Activated CD8-positive, alpha-beta memory T cell treated with anti-CD3 and anti-CD28 coated beads for 1 hour (primary cell): ENCODE data around the gene CHCHD3.

ENCODE experiments used
- DNase-seq, 2 donors: peaks; one replicate each; pipeline ENCODE4 v3.0.0-alpha.2; 2020; ENCODE audit warnings: low read depth in 1 of 2; ENCODE audit errors: extremely low read depth in 1 of 2

Gene CHCHD3

DNA sequence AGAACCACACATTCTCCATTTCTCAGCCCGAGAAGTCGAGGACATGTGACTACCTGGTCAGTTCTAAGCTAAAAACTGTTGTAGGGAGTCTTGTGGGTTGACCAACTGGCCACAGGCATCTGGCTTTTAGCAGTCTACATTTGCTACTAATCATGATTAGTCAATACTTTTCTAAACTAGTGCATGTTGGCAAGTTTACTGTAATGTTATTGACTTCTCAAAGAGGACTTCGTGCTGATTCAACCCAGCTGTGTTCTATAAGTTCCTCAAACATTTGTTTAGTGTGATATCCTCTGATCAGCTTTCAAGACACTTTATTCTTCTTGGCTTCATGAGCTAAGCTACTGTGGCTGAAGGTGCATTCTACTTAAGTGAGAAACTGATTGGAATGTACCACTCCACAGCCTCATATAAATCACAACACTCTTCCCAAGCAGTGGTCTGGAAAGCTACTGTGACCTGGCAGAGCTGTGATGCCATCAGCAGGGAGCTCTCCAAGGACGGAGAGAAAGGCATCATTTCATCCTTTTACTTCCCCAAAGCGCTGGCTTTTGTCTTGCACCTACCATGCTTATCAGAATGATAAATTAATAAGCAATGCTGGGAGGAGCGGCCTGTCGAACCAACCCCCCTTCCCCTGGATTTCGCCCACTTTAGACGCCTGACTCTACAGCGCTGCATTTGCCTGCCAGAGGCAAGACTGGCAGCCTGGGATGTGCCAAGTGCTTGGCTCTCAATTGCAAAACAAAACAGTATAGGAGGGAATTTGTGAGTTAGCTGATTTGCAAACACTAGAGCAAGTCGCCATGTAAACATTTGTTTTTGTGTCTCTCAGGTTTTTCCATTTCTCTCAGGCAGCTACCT is 298.9 kb downstream of the CHCHD3 start:
- DNase-seq: no peak

- DNase-seq: no peak
Measured at GRCh38 chr7:132780822-132781221, 301.1 kb downstream of the CHCHD3 start.

DNA sequence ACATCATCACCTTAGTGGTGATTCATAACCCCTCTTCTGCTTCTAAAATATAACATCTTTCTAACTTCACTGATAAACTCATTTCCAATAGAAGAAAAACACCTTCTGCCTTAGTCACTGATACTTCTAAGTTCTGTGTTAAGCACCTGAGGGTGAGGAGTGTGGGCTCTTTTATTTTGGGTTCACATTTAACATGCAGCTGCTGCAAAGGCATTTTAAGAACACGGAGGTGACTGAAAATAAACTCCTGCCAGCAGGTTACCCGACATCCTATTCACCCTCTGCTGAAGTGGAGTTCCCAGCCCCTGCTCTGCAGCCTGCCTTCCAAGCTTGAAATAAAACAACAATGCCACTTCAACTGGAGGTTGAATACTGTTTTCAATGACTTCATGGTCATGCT is 302.7 kb downstream of the CHCHD3 start:
- no peak for DNase-seq

- no peak for DNase-seq
Measured at GRCh38 chr7:132778761-132779160, 303.1 kb downstream of the CHCHD3 start.

DNA sequence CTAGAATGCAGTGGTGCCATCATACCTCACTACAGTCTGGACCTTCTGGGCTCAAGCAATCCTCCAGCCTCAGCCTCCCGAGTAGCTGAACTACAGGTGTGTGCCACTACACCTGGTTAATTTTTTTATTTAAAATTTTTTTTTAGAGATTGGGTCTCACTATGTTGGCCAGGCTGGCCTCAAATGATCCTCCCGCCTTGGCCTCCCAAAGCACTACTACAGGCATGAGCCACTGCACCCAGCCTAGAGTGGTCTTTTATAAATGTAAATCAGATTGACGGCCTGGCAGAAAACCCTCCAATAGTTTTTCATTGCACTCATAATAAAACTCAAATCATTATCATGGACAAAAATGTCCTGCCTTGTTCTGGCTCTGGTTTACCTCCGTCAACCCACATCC is 303.9 kb downstream of the CHCHD3 start:
- no peak for DNase-seq

DNA sequence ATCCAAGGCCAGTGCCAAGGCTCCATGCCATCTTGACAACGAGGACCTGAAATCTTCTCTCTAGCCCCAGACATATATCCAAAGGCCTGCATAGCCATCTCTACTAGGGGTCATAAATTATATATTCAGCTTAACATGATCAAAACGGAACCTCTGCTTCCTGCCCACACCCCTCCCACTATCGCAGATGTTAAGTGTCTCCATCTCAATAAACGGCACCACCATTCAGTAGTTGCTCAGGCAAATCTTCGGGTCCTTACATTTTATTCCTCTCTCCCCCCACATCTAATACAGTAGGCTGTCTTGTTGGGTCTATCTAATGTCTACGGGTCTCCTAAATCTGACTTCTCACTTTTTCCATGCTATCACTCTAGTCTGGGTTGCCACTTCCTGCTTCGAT is 304.5 kb downstream of the CHCHD3 start:
- no peak for DNase-seq

GRCh38 chr7:132776048-132776620 is 305.8 kb downstream of the CHCHD3 start:
- no peak for DNase-seq

- no peak for DNase-seq
Measured at GRCh38 chr7:132773527-132773956, 308.3 kb downstream of the CHCHD3 start.

- no peak for DNase-seq
Measured at GRCh38 chr7:132771301-132771730, 310.6 kb downstream of the CHCHD3 start.

GRCh38 chr7:132770055-132770454 is 311.8 kb downstream of the CHCHD3 start:
- no peak for DNase-seq

DNA sequence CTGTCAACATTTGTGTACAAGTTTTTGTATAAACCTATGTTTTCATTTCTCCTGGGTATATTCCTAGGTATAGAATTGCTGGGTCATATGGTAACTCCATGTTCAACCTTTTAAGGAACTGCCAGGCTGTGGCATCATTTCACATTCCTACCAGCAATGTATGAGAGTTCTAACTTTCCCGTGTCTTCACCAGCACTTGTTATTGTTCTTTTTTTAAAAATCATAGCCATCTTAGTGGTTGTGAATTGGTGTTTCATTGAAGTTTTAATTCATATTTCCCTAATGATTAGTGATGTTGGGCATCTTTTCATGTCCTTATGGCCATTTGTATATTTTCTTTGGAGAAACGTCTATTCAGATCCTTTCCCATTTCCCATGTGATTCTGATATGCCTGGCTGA is 312.6 kb downstream of the CHCHD3 start:
- DNase-seq: no peak

GRCh38 chr7:132768099-132768498 is 313.8 kb downstream of the CHCHD3 start:
- no peak for DNase-seq

DNA sequence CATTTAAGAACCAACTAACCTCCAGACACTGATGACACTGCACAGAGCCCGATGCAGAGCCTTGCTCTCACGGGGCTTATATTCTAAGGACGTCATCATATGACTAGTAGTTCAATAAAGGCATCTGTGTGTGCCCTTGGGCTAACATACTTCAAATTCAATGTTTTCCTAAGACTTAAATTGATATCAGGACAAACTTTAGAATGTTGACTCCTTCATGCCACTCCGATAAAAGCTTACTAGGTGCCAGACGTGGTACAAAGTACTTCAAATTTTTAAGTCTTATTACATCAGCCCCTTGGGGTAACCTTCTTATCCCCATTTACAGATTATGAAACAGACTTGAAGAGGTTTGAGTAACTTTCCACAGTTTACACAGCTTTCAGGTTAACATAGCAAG is 314.5 kb downstream of the CHCHD3 start:
- DNase-seq: no peak

DNA sequence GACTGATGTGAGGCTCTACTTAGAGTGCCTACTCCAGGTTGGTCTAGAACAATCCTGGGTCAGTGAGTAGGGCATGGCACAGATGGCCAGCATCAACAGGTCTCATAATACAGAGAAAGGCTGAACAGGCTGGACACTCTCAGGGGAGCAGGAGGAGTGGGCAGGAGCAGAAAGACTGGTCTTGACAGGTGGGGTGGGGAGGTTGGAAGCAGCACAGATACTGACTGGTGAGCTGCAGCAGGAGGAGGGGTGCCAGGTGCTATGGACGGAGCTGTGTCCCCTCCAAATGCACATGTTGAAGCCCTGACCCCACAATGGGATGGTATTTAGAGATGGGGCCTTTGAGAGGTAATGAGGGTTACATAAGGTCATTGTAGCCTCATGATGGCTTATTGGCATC is 315.2 kb downstream of the CHCHD3 start:
- no peak for DNase-seq

DNA sequence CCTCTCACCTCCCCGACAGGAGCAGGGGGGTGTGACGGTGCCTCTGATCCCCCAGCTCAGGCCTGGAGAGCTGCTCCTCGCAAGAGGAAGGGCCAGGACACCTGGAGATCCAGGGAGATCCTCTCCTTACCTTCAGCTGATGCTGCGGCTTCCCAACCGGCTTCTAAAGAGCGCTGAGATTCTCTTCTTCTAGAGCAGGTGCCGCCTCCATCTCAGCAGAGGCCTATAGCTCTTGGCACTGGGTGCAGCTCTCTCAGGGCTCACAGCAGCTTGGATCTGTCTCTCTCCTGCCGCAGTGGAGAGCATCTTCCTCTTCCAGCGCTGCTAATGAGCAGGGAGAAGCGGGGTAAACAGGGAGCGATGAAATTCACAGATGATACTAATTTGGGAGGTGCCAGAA is 316.0 kb downstream of the CHCHD3 start:
- no peak for DNase-seq

- DNase-seq: no peak
Measured at GRCh38 chr7:132764762-132765161, 317.1 kb downstream of the CHCHD3 start.

DNA sequence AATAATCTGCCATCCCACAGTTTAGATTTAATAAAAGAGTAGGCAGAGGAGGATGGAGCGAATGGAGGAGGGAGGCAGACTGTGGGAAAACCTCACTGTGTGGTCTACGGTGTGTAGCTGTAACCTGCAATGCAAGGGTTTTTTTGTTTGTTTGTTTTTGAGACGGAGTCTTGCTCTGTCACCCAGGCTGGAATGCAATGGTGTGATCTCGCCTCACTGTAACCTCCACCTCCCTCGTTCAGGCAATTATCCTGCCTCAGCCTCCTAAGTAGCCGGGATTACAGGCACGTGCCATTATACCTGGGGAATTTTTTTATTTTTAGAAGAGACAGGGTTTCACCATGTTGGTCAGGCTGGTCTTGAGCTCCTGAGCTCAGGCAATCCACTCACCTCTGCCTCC is 321.0 kb downstream of the CHCHD3 start:
- no peak for DNase-seq

DNA sequence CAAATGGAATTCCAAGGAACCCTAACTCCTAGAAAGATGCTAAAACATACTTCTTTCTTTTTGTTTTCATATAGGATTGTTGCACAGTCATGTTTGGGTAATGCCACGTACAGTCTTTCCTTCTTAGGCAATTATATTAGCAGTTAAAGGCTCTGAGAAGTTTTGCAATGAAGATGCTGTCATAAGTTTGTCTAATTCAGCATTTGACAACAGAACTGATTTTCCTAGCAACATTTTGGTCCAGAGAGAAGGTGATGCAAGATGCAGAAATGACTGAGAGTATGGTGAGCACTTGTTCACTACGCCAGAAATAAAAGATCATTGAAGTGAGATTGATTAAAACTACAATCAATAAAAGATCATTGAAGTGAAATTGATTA is 321.7 kb downstream of the CHCHD3 start:
- DNase-seq: no peak

- DNase-seq: no peak
Measured at GRCh38 chr7:132759482-132760243, 322.2 kb downstream of the CHCHD3 start.

DNA sequence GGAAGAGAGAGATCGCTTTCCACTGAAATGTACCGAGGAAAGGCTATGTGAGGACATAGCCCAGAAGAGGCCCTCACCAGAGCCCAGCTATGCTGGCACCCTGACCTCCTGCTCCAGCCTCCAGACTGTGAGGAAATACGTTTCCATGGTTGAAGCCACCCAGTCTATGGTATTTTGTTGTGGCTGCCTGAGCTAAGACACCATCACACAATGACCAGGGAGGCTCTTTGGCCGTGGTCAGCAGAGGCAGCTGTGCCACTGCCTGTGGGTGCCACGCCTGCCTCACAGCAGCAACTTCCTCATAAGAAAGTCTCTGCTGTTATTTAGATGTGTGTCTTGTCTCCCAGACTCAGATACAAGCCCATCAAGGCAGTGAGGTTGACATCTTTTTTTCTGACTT is 322.9 kb downstream of the CHCHD3 start:
- no peak for DNase-seq

DNA sequence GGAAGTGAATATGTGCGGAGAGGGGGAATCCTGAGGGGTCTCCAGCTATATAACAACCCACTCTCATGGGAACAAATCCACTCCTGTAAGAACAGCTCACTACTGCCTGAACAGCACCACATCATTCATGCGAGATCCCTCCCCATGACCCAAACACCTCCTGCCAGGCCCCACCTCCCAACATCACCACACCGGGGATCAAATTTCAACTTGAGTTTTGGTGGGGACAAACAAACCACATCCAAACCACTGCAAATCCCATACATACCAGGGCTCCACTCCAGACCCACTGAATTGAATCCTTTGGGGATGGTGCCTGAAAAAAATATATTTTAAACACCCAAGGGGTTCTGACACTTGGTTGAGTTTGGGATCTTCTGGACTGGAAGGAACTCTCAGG is 324.1 kb downstream of the CHCHD3 start:
- DNase-seq: no peak

GRCh38 chr7:132756484-132756990 is 325.4 kb downstream of the CHCHD3 start:
- no peak for DNase-seq
